Stimulated activated CD4-positive, alpha-beta T cell treated with anti-CD3 and anti-CD28 coated beads, Interleukin-12 subunit alpha, Interleukin-12 subunit beta, amount 100 ng/mL, for 24 hours (primary cell): Measurements from ENCODE around the gene CCDC170.
"Not testable (repeated sequence)": the region's sequence is repeated elsewhere in the genome, so short reads cannot be mapped to it uniquely, and the experiment has no call there.

ENCODE experiments used
- DNase-seq, 2 experiments: peaks; one replicate each; pipeline ENCODE4 v3.0.0-alpha.2; 2020; ENCODE audit warnings: low read depth in 2 of 2

The CCDC170 gene

GRCh38 chr6:151493804-151494234, at the start of gene CCDC170:
CCDC170 (plus strand) TSS chr6:151494017; CDS start chr6:151494129, 112 bp downstream.
- no peak for DNase-seq

GRCh38 chr6:151445482-151445881, 48.3 kb upstream of the CCDC170 start:
- no peak for DNase-seq

- no peak for DNase-seq
Measured at GRCh38 chr6:151447237-151447636, 46.6 kb upstream of the CCDC170 start.

GRCh38 chr6:151448623-151449022, 45.2 kb upstream of the CCDC170 start:
- DNase-seq: no peak

- not testable (repeated sequence) for DNase-seq
Measured at GRCh38 chr6:151450928-151451327, 42.9 kb upstream of the CCDC170 start.

GRCh38 chr6:151451417-151451949, 42.3 kb upstream of the CCDC170 start:
- no peak for DNase-seq

GRCh38 chr6:151451950-151452749, 41.7 kb upstream of the CCDC170 start, which contains the start of gene RMND1:
RMND1 (minus strand) TSS chr6:151452126; CDS start chr6:151445811, 6,315 bp downstream.
- DNase-seq: peak; percentile 99

- DNase-seq: no peak
Measured at GRCh38 chr6:151452750-151453427, 40.9 kb upstream of the CCDC170 start.

GRCh38 chr6:151455751-151456398, 37.9 kb upstream of the CCDC170 start:
- not testable (repeated sequence) for DNase-seq

GRCh38 chr6:151461673-151462072, 32.1 kb upstream of the CCDC170 start:
- DNase-seq: no peak

- DNase-seq: no peak
Measured at GRCh38 chr6:151464702-151465101, 29.1 kb upstream of the CCDC170 start.

GRCh38 chr6:151475653-151476523, 17.9 kb upstream of the CCDC170 start:
- peak in 1 of 2 experiments; percentile 24 for DNase-seq

- DNase-seq: no peak
Measured at GRCh38 chr6:151477726-151478125, 16.1 kb upstream of the CCDC170 start.

- no peak for DNase-seq
Measured at GRCh38 chr6:151478670-151479069, 15.1 kb upstream of the CCDC170 start.

GRCh38 chr6:151481786-151482185, 12.0 kb upstream of the CCDC170 start:
- no peak for DNase-seq

- DNase-seq: no peak
Measured at GRCh38 chr6:151482290-151482689, 11.5 kb upstream of the CCDC170 start.

- DNase-seq: no peak
Measured at GRCh38 chr6:151483994-151484393, 9.8 kb upstream of the CCDC170 start.

GRCh38 chr6:151488226-151488625, 5.6 kb upstream of the CCDC170 start:
- DNase-seq: no peak

GRCh38 chr6:151490996-151491395, 2.8 kb upstream of the CCDC170 start:
- no peak for DNase-seq

GRCh38 chr6:151493161-151493803, 535 bp upstream of the CCDC170 start:
- DNase-seq: no peak
